HG03039 (cell line): ENCODE results near the gene MAPK13.
"Not testable (repeated sequence)": the region's sequence is repeated elsewhere in the genome, so short reads cannot be mapped to it uniquely, and the experiment has no call there.

Experiments
- ATAC-seq: cut with Tn5 transposase; IDR thresholded peaks from one replicate; pipeline ENCODE4 v1.9.1; 2021; ENCODE audit warnings: mild to moderate bottlenecking, moderate library complexity; ENCODE audit not compliant: unreplicated experiment

MAPK13 gene

GRCh38 chr6:36129941-36130666 lies at the start of gene MAPK13:
MAPK13 (plus strand) TSS chr6:36130513; CDS start chr6:36130583, 70 bp downstream.
- ATAC-seq, result no peak

- no peak for ATAC-seq
Observed at GRCh38 chr6:36082318-36082717, 48.0 kb upstream of the MAPK13 start.

GRCh38 chr6:36083446-36083845 lies 46.9 kb upstream of the MAPK13 start:
- no peak for ATAC-seq

GRCh38 chr6:36088204-36088603 lies 42.1 kb upstream of the MAPK13 start:
- ATAC-seq, result not testable (repeated sequence)

- ATAC-seq, result no peak
Observed at GRCh38 chr6:36089048-36089447, 41.3 kb upstream of the MAPK13 start.

- no peak for ATAC-seq
Observed at GRCh38 chr6:36094238-36094637, 36.1 kb upstream of the MAPK13 start.

GRCh38 chr6:36094753-36095496 lies 35.4 kb upstream of the MAPK13 start:
- ATAC-seq, result no peak

GRCh38 chr6:36095497-36096391 lies 34.6 kb upstream of the MAPK13 start:
- ATAC-seq, result no peak

GRCh38 chr6:36098253-36098919 lies 31.9 kb upstream of the MAPK13 start:
- ATAC-seq, result no peak

- no peak for ATAC-seq
Observed at GRCh38 chr6:36098920-36099647, 31.2 kb upstream of the MAPK13 start.

GRCh38 chr6:36099869-36100483 lies 30.3 kb upstream of the MAPK13 start:
- ATAC-seq, result no peak

- no peak for ATAC-seq
Observed at GRCh38 chr6:36101691-36102090, 28.6 kb upstream of the MAPK13 start.

- no peak for ATAC-seq
Observed at GRCh38 chr6:36102853-36103252, 27.5 kb upstream of the MAPK13 start.

GRCh38 chr6:36104836-36105235 lies 25.5 kb upstream of the MAPK13 start:
- ATAC-seq, result no peak

- ATAC-seq, result no peak
Observed at GRCh38 chr6:36109092-36109491, 21.2 kb upstream of the MAPK13 start.

GRCh38 chr6:36110050-36110449 lies 20.3 kb upstream of the MAPK13 start:
- no peak for ATAC-seq

GRCh38 chr6:36110863-36111262 lies 19.4 kb upstream of the MAPK13 start:
- no peak for ATAC-seq

- no peak for ATAC-seq
Observed at GRCh38 chr6:36111526-36111925, 18.8 kb upstream of the MAPK13 start.

- ATAC-seq, result no peak
Observed at GRCh38 chr6:36113049-36113448, 17.3 kb upstream of the MAPK13 start.

- ATAC-seq, result no peak
Observed at GRCh38 chr6:36113703-36114102, 16.6 kb upstream of the MAPK13 start.
